HK-2 (cell line): ENCODE measurements around the gene CD99.
"Not testable (repeated sequence)": the region's sequence is repeated elsewhere in the genome, so short reads cannot be mapped to it uniquely, and the experiment has no call there.

Source experiments
- DNase-seq: peaks from one replicate; pipeline ENCODE4 v3.0.0-alpha.2; 2018; ENCODE audit not compliant: unreplicated experiment

Gene CD99

DNA sequence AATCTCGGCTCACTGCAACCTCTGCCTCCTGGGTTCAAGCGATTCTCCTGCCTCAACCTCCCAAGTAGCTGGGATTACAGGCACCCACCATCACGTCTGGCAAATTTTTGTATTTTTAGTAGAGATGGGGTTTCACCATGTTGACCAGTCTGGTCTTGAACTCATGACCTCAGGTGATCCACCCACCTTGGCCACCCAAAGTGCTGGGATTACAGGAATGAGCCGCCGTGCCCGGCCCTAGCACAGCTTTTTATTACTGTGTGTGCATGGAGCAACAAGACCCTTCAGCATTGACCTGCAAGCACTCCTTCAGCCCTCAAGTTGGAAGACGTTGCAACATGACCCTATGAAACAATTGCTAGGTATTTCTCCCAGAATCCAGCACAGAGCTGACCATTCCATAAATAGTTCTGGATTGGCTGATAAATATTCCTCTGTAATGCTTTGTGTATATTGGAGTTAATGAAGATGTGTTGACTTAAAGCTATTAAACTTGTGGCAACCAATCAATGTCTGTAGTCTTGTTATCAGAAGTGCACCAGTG, 15.4 kb upstream of the CD99 start:
- DNase-seq, result not testable (repeated sequence)

- DNase-seq, result no peak
These were observed 14.1 kb upstream of the CD99 start for GRCh38 chrX:2676794-2677675.

DNA sequence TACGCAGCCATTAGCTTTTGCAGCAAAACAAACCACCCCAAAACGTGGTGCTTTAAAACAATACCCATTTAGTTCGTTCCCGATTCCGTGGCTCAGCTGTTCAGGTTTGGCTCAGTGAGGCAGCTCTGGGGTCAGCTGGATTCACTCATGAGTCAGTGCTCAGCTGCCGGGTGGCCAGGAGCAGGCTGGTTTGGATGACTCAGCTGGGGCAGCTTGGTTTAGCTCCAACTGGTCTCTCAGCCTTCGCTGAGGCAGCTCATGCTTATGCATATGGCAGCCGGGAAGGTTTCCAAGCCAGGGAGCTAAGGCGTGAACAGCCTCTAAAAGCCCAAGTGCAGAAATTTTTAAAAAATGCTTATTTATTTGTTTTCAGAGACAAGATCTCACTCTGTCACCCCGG, 13.3 kb upstream of the CD99 start:
- DNase-seq, result peak; percentile 71

DNA sequence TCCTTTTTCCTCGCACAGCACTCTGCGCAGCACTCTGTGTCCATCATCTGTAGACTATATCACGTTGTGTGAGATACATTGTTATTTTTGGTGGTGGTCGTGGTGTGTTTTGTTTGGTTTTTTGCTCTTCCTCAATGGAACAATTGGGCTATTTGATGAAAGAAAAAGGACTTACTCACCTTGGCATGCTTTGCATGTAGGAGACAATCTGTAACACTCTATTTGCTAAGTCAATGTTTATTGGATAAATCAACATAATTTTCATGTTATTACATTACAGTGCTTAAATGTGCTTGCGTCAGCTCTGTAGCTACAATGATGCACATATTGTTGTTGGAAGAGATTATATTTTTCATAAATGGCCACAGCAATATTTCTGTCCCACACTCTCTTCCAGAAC, 12.5 kb upstream of the CD99 start:
- no peak for DNase-seq

DNA sequence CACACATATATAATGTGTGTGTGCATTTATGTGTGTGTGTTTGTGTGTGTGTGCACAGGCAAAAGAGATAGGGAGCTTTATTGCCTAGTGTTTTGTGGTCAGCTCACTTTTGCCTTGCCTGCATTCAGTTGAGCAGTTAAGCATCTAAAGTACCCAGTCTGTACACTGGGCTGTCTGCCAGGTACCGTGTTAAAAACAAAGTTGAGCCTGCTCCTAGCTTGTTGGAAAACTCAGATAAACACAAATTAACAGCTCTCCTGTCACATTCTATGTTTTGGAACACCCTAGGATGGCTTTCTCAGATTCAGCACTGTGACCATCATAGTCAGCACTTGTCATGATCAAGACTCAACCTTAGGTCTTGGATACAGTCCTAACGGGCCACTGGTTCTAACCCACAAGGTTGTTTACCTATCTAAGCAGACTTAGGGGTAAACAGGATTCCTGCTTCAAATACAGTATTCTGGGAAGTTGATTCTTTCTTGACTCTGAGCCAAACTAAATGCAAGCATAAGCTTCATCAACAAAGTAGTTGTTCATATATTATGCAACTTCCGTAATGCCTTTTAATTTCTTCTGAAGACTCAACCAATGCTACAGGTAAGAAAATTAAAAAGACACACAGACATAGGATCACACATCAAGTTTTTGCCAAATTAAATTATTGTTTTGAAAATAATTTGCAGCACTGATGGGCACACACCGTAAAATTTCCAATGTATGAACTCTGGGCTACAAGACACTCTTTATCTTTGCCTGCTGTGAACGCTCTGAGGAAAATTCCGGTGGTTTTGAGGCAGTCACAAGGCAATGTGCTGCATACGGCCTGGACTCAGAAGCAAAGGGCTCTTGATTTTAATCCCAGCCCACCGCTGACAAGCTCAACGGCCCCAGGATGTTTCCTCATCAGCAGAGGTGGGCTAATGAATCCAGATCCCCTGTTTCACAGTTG, 11.3 kb upstream of the CD99 start:
- DNase-seq, result no peak

DNA sequence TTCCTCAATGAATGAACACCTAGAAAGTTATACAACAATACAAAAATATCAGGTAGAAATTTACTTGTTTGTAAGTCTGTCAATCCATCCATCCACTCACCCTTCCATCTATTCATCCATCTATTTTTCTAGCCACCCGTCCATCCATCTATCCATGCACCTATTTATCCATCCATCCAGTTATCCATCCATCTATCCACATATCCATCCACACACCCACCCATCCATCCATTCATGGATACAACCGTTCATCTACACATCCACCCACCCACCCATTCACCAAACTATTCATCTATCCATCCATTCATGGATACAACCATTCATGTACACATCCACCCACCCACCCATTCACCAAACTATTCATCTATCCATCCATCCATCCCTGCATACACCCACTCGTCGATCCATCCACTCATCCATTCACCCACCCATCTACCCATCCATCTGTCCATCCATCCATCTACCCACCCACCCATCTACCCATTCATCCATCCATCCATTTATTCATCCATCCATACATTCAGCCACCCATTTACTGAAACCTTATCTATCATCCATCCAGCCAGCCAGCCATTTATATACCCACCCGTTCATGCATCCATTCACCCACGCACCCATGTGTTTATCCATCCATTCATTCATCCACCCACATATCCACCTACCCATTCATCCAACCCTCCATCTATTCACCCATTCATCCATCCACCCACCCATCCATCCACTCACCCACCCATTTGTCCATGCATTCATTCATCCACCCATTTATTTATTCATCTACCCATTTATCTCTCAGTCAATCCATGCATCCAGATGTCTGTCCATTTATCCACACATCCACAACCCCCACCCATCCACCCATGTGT, 10.4 kb upstream of the CD99 start:
- no peak for DNase-seq

- no peak for DNase-seq
These were observed 8.4 kb upstream of the CD99 start for GRCh38 chrX:2682565-2683177.

GRCh38 chrX:2684256-2684655, 6.8 kb upstream of the CD99 start:
- DNase-seq, result no peak

DNA sequence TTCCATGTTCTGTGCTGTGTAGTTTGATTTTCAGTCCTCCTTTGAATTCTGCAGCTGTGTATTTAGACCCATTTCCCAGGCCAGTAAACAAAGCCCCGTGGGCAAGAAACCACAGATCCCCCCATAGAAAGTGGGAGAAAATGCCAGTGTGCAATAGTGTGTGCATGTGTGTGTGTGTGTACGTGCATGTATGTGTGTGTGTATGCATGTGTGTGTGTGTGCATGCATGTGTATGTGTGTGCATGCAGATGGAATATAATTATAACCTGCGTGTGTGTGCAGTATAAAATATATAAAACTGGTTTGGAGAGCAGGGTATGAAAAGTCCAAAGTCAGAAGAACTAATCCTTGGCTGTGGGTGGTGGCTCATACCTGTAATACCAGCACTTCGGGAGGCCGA, 5.2 kb upstream of the CD99 start:
- DNase-seq, result no peak

GRCh38 chrX:2689773-2690666, 1.1 kb upstream of the CD99 start:
- DNase-seq, result no peak

DNA sequence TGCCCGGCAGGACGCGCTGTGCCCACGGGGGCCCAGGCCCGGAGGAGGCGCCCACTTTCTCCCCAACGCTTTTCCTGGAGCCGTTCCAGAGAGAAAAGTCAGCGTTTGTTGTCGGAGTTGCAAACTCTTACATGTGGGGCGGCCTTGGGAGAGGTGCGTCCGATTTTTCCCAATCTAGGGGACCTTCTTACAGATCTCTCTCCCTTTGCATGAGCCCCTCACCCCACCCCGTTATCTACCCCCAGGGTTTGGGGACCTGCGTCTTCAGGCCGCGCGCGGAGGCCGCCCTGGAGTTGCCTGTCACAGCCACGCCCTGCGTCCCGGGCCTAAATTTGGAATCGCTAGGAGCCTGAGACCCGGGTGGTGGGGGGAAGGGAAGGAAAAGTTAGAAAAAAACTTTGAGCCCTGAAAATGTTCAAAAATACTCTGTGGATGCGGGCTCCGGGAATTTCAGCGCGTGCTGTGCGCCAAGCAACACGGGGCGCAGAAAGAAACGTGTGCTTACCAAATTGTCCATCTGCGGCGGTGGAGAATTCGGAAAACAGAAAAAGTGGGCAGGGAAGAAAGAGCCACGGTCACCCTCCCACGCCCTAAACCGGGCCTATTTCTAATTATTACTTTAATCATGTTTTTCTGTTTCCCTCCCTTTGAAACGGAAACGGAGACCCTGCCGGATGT, 587 bp downstream of the CD99 start:
- peak; percentile 8 for DNase-seq

DNA sequence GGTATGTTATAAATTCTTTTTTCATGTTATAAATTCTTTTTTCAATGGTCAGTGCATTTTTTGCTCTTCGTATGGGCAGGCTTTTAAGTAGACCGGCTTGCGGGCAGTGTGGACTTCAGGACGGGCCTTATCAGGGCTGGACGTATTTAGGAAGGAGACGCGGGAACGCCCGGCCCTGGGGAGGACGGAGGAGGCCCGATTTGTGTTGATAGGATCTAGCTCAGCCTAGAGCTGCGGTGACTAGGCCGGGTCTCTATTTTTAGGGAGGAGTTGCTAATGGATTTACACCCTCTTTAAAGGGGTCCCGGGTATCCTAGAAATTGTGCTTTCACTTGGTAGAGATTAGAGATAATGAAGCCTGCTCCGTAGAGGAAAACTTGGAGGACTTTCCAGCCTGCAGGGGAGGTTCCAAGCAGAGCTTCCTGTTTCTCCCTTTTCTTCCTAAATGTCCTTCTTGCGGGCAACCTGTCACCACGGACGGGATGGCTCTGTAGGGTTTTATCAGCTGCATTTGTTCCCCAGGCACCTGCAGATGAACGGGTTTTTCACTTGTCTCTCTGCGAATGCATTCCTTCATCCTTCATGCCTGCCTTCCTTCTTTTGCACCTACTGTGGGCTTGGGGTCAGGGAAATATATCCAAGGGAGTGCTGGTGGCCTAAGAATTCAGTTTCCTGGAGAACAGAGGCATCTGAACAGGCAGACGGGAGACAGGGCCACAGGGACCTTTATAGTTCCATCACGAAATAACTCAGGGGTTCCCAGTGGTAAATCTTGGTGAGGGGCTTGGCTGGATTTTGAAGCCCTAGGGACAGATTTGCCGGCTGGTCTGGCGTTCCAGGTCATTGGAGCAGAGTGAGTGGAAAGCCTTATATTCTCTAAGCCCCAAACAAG, 1.4 kb downstream of the CD99 start:
- DNase-seq, result peak; percentile 7

- DNase-seq, result no peak
These were observed 2.3 kb downstream of the CD99 start for GRCh38 chrX:2693113-2694002.

DNA sequence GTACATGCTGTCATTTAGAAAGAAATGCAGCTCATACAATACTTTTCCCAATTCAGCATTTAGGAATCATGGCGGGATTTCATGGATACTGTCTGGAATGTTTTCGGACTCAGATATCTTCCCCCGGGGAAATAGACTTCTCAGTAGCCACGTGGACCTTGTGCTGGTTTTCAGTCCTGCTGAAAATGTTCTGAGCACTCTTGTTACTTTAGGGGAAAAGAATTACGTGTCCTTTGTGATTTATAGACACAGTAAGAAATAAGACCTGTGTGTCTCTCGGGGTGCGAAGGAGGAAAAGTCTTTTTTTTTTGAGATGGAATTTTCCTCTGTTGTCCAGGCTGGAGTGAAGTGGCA, 3.8 kb downstream of the CD99 start:
- no peak for DNase-seq

DNA sequence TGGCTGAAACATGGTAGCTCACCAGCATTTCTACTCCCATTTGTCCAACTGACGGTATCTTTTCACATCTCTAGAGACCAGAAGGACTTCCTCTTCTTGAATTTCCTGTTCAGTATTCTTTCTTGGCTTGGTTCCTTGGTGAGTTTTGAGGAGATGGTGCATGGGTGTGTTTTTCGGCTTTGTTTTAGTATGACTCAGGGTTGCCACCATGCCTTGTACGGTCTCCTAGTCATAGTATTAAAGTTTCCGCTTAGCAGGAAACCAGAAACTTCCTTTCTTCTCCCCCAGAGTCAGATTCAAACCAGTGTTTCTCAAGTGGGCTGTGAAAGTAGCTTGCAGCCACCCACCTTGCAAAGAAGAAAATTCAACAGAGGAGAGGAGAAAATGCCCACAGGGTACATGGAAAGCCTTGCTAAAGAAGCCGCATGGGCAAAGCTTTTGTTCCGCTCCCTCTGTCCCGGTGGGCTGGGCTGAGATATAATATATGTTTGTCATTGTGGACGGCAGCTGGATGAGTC, 5.7 kb downstream of the CD99 start:
- DNase-seq, result no peak

DNA sequence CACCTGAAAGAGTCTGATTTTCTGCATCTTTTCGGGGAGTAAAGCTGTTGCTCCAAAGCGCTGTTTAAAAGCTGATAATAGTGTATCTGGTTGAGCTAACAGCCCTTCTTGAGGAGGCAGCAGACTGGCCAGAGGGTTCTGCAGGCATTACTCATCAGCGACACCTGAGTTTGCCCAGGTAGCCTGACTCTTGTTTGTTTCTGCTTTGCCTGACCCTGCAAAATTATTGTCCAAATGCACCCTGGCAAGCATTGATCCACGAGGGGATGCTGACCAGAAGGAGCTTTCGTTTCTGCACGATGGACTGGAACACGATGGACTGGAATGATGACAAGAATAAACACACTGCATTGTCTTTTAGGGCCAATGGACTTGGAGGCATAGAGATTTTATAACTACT, 6.2 kb downstream of the CD99 start:
- DNase-seq, result no peak

DNA sequence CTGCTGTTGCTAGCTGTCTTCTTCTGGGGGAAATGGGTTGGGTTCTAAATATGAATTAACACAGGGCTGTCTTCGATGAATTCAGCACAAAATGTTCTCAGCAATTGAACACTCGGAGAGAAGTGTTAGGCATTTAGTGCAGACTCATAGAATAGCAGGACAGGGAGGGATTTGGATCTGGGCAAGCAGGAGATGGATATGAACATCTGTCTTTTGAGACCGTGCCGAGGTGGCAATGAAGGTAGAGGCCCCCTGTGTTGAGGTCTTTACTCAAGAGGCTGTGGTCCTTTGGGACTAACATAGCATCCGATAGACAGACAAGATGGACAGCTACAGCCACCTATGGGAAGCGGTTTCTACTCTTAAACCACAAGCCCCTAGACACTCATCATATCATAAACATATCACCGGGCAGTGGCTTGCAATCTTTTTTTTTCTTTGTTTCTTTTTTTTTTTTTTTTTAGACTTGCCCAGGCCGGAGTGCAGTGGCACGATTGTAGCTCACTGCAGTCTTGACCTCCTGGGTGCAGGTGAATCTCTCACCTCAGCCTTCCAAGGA, 6.7 kb downstream of the CD99 start:
- DNase-seq, result no peak
